ENCODE results near the gene PRPSAP1.

DNA sequence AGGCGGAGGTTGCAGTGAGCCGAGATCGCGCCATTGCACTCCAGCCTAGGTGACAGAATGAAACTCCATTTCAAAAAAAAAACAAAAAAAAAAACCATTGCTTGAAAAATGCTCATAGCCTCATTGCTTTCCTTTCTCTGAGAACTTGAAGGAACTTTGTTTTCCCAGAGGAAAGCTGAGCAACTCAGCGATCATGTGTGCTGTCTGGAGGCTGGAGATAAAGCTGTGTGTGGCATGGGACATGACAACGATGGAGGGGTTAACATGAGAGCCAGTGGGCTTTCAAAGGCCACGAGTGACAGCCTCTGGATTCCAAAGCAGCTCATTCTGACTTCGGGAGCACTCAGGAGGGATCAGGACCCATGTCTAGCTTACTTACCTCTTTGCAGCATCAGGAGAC lies 24.1 kb downstream of the PRPSAP1 start:
- TF ChIP-seq, protein P1, sequence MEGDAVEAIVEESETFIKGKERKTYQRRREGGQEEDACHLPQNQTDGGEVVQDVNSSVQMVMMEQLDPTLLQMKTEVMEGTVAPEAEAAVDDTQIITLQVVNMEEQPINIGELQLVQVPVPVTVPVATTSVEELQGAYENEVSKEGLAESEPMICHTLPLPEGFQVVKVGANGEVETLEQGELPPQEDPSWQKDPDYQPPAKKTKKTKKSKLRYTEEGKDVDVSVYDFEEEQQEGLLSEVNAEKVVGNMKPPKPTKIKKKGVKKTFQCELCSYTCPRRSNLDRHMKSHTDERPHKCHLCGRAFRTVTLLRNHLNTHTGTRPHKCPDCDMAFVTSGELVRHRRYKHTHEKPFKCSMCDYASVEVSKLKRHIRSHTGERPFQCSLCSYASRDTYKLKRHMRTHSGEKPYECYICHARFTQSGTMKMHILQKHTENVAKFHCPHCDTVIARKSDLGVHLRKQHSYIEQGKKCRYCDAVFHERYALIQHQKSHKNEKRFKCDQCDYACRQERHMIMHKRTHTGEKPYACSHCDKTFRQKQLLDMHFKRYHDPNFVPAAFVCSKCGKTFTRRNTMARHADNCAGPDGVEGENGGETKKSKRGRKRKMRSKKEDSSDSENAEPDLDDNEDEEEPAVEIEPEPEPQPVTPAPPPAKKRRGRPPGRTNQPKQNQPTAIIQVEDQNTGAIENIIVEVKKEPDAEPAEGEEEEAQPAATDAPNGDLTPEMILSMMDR (conservative IDR thresholded peaks at IDR 0.05; ENCODE audit: low read depth, low read length) = no peak
- no peak for TF ChIP-seq EZH2 (IDR thresholded peaks at IDR 0.05; ENCODE audit: borderline replicate concordance, low read depth, low read length, poor library complexity, severe bottlenecking)
